Measurements from ENCODE around the gene PRTG.
A peak's percentile ranks its signal among the peaks of the same experiment; 100 is the strongest.

Gene PRTG

DNA sequence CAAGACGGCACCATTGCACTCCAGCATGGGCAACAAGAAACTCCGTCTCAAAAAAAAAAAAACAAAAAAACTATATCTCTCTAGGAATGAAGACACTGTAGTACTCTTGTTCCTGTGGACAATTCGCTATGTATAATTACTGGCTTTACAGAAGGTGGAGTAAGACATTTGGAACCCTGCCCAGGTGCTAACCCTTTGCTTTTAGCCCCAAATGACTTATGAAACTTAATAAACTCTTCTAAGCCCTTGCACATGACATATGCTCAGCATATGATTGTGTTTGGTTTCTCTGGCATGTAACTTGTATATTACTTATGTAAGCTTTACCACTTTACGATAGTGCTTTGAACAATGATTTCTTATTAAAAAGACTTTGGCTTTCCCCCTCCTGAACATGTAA is 27.3 kb upstream of the PRTG start:
- TF ChIP-seq POLR2AphosphoS5 (IDR thresholded peaks at IDR 0.05; ENCODE audit: low read depth), result no peak
- TF ChIP-seq GABPA (IDR thresholded peaks at IDR 0.05; ENCODE audit: low read depth), result no peak
- TF ChIP-seq SPI1 (IDR thresholded peaks at IDR 0.05; ENCODE audit: borderline replicate concordance, low read depth), result no peak
- TF ChIP-seq, protein P1, sequence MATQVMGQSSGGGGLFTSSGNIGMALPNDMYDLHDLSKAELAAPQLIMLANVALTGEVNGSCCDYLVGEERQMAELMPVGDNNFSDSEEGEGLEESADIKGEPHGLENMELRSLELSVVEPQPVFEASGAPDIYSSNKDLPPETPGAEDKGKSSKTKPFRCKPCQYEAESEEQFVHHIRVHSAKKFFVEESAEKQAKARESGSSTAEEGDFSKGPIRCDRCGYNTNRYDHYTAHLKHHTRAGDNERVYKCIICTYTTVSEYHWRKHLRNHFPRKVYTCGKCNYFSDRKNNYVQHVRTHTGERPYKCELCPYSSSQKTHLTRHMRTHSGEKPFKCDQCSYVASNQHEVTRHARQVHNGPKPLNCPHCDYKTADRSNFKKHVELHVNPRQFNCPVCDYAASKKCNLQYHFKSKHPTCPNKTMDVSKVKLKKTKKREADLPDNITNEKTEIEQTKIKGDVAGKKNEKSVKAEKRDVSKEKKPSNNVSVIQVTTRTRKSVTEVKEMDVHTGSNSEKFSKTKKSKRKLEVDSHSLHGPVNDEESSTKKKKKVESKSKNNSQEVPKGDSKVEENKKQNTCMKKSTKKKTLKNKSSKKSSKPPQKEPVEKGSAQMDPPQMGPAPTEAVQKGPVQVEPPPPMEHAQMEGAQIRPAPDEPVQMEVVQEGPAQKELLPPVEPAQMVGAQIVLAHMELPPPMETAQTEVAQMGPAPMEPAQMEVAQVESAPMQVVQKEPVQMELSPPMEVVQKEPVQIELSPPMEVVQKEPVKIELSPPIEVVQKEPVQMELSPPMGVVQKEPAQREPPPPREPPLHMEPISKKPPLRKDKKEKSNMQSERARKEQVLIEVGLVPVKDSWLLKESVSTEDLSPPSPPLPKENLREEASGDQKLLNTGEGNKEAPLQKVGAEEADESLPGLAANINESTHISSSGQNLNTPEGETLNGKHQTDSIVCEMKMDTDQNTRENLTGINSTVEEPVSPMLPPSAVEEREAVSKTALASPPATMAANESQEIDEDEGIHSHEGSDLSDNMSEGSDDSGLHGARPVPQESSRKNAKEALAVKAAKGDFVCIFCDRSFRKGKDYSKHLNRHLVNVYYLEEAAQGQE (IDR thresholded peaks at IDR 0.05; ENCODE audit: insufficient replicate concordance, low read depth), result no peak
- TF ChIP-seq CTCF (IDR thresholded peaks at IDR 0.05; ENCODE audit: insufficient read depth, low read length), result no peak
- no peak for DNase-seq (ENCODE audit: low read depth in 1 of 2, low spot score in 1 of 2)
- Histone ChIP-seq H3K27me3 (ENCODE audit: insufficient read depth, poor library complexity, severe bottlenecking) (no peaks in the 10 kb centered on the region), H3K4me3 (replicated peaks; ENCODE audit: insufficient read depth, low read length) (no peak overlapping the region), H3K27ac (replicated peaks) (no peak overlapping the region)

DNA sequence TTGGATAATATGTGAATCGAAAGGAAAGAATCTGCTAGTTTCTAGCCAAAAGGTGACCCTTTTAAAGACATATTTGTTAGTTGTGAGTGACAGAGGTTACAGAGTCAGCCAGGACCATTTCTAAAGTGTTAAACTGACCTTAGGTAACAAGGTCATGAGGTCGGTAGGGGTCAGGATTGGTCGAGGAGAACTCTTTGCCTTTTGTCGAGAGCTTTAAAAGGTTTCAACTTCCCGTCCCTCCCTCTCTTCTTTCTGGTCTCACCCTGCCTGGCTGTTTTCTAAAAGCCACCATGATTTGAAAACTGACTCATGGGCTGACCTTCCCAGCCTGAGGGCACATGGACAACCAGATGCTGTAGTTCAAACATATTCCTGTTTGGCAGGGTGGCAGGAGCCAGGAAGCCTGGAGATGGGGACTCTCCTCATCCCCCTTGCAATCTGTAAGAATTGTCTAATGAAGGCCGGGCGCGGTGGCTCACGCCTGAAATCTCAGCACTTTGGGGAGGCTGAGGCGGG is 25.8 kb upstream of the PRTG start:
- Histone ChIP-seq H3K4me3 (replicated peaks; ENCODE audit: insufficient read depth, low read length) (no peak overlapping the region), H3K27ac (replicated peaks) (no peak overlapping the region), H3K27me3 (ENCODE audit: insufficient read depth, poor library complexity, severe bottlenecking) (no peaks in the 10 kb centered on the region)
- TF ChIP-seq POLR2AphosphoS5 (IDR thresholded peaks at IDR 0.05; ENCODE audit: low read depth) (no peak), CTCF (IDR thresholded peaks at IDR 0.05; ENCODE audit: insufficient read depth, low read length) (no peak), GABPA (IDR thresholded peaks at IDR 0.05; ENCODE audit: low read depth) (no peak), SPI1 (IDR thresholded peaks at IDR 0.05; ENCODE audit: borderline replicate concordance, low read depth) (no peak)
- TF ChIP-seq, protein P1 (IDR thresholded peaks at IDR 0.05; ENCODE audit: insufficient replicate concordance, low read depth), result no peak
- DNase-seq (ENCODE audit: low read depth in 1 of 2, low spot score in 1 of 2), result no peak

DNA sequence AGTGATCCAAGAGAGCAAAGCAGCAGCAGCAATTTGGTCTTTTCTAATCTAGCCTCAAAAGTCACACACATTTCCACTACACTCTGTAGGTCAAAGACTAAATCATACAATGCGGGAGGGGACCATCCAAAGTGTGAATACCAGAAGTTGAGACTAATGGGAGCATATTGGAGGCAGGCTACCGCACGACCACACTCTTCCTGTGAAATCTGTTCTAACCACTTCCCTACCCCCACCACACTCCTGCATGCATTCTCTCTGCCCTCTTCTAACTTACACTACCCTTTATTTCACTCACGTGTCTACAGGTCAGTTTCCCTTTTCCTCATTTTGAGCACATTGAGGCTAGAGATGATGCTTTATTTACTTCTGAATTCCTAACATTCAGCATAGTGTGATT is 23.7 kb upstream of the PRTG start:
- no peak overlapping the region for H3K27ac ChIP-seq (replicated peaks)
- no peaks in the 10 kb centered on the region for H3K27me3 ChIP-seq (ENCODE audit: insufficient read depth, poor library complexity, severe bottlenecking)
- TF ChIP-seq, protein P1 (IDR thresholded peaks at IDR 0.05; ENCODE audit: insufficient replicate concordance, low read depth), result no peak
- TF ChIP-seq SPI1 (IDR thresholded peaks at IDR 0.05; ENCODE audit: borderline replicate concordance, low read depth), result peak; percentile 15; the same call in 1 of the 2 replicates
- no peak for DNase-seq (ENCODE audit: low read depth in 1 of 2, low spot score in 1 of 2)
- H3K4me3 ChIP-seq (replicated peaks; ENCODE audit: insufficient read depth, low read length), result no peak overlapping the region
